ENCODE results near the gene NET1. TPM values are rescaled to one million over a fixed set of nuclear protein-coding genes. Genes with fewer than 3 reads are reported as not detected.

NET1 gene
- total and polyA plus RNA-seq, 2 donors (not counting 3 experiments of a cell fraction or from before 2014, with no cell fraction given), result 14.4 to 46.3 TPM

GRCh38 chr10:5390607-5391205 is 21.7 kb upstream of the NET1 start:
- BruUV-seq (replicated peaks), result no TSS peak
- Histone ChIP-seq H2AFZ (ENCODE audit: low read depth, low read length) (no peak overlapping the region), H3K4me1 (ENCODE audit: control insufficient read depth, extremely low read depth, insufficient read depth, low read length) (no peaks in the 10 kb centered on the region), H3K9ac (replicated peaks; ENCODE audit: extremely low read depth, insufficient read depth, low read length) (no peak overlapping the region), H3K27me3 (ENCODE audit: control insufficient read depth in 2 of 2, insufficient read depth in 2 of 2, low read length in 2 of 2) (no peaks in the 10 kb centered on the region), H4K20me1 (replicated peaks; ENCODE audit: control insufficient read depth, extremely low read depth, insufficient read depth, low read length) (no peaks in the 10 kb centered on the region), H3K9me1 (replicated peaks; ENCODE audit: control insufficient read depth, extremely low read depth, insufficient read depth, low read length) (no peaks in the 10 kb centered on the region), H3K9me3 (replicated peaks; ENCODE audit: control insufficient read depth, insufficient read depth, low read length) (no peaks in the 10 kb centered on the region), H3K79me2 (ENCODE audit: control insufficient read depth, insufficient read depth, low read length) (no peaks in the 10 kb centered on the region), H3K27ac (ENCODE audit: insufficient read depth, low read depth, low read length) (no peak overlapping the region), H3K4me3 (replicated peaks in 1 of 3; ENCODE audit: insufficient read depth in 1 of 3, low read depth in 1 of 3, low read length in 3 of 3) (no peak overlapping the region), H3K4me2 (ENCODE audit: insufficient read depth, low read length) (no peak overlapping the region), H3K36me3 (ENCODE audit: control insufficient read depth in 2 of 2, extremely low read depth in 1 of 2, insufficient read depth in 2 of 2, low read length in 2 of 2) (no peaks in the 10 kb centered on the region)
- intact Hi-C loops (cut with micrococcal nuclease), result no loop called here
- FAIRE-seq, result no peak
- ChIA-PET CTCF (interaction anchor here (1.1 to 1.6 kb wide), 2 partner anchors 11 to 20 kb away, joined by 3 to 7 read pairs; no protein-coding TSS in a partner anchor), POLR2A (no interaction called here)
- no peak for TF ChIP-seq JUN (IDR thresholded peaks at IDR 0.05; ENCODE audit: borderline replicate concordance, insufficient read depth, insufficient read length, low read depth)
- no peak for TF ChIP-seq MAX (IDR thresholded peaks at IDR 0.05; ENCODE audit: insufficient read depth, insufficient read length)
- no peak for TF ChIP-seq POLR2A (IDR thresholded peaks at IDR 0.05; ENCODE audit: low read depth, low read length)
- no peak for TF ChIP-seq MYC (IDR thresholded peaks at IDR 0.05; ENCODE audit: low read depth, low read length)
- TF ChIP-seq POLR2AphosphoS5 (IDR thresholded peaks at IDR 0.05; ENCODE audit: insufficient read depth, low read depth, low read length), result no peak
- no peak for TF ChIP-seq GATA2 (IDR thresholded peaks at IDR 0.05; ENCODE audit: insufficient read depth, insufficient read length, low read depth, low read length)
- no peak for TF ChIP-seq CTCF (IDR thresholded peaks at IDR 0.05; ENCODE audit: extremely low read depth in 1 of 2, insufficient read depth in 1 of 2, low read depth in 1 of 2, low read length in 2 of 2)
- no peak for TF ChIP-seq EZH2 (IDR thresholded peaks at IDR 0.05; ENCODE audit: borderline replicate concordance, low read depth, low read length, severe bottlenecking)
- TF ChIP-seq FOS (IDR thresholded peaks at IDR 0.05; ENCODE audit: borderline replicate concordance, insufficient read depth, low read length), result no peak
- no peak for DNase-seq (ENCODE audit: low read depth, low spot score)
- dilution Hi-C loops (cut with MboI; ENCODE audit: extremely low pct_ligation_motif_present, low sequenced_read_pairs), result no loop called here
